Cardiac muscle cell (in vitro differentiated cells and primary cell): ENCODE results near the gene SV2B. TPM values are rescaled to one million over a fixed set of nuclear protein-coding genes. Genes with fewer than 3 reads are reported as not detected.
A peak's percentile ranks its signal among the peaks of the same experiment; 100 is the strongest.

Experiments used
- DNase-seq, 2 donors: peaks; one replicate each; pipeline versions ENCODE4 v3.0.0 to v3.0.0-alpha.2; 2010 to 2017; ENCODE audit warnings: low read depth in 1 of 2, low spot score in 1 of 2
- H3K27ac ChIP-seq: fragments of 200-600 bp; sonication (generic); 2 replicates; pipeline ENCODE4 v1.5.1; 2016
- H3K27me3 ChIP-seq: fragments of 200-600 bp; sonication (generic); 2 replicates; pipeline ENCODE4 v1.6.0; 2016; ENCODE audit warnings: control low read depth
- H3K36me3 ChIP-seq: fragments of 200-600 bp; sonication (generic); 2 replicates; pipeline ENCODE4 v1.5.1; 2016; ENCODE audit warnings: control low read depth
- H3K4me1 ChIP-seq: fragments of 200-600 bp; sonication (generic); 2 replicates; pipeline ENCODE4 v1.8.1; 2017; ENCODE audit warnings: low read depth, mild to moderate bottlenecking, mixed run types
- H3K4me3 ChIP-seq: fragments of 200-600 bp; sonication (generic); 2 replicates; pipeline ENCODE4 v1.5.1; 2016; ENCODE audit warnings: mild to moderate bottlenecking
- H3K9me3 ChIP-seq: fragments of 200-600 bp; sonication (generic); 2 replicates; pipeline ENCODE4 v1.5.1; 2017; ENCODE audit warnings: low read depth, mild to moderate bottlenecking, control low read depth
- CTCF ChIP-seq: IDR thresholded peaks from 2 replicates; pipeline ENCODE4 v1.5.1; 2012; ENCODE audit warnings: low read depth, mild to moderate bottlenecking, low read length
- polyA plus RNA-seq: library from polyadenylated mRNA; unstranded; fragments of >200 nt; fragmentation: Nextera tagmentation; extraction: Ambion mirVana; gene quantifications from 2 replicates; pipeline ENCODE4 v1.2.1, GENCODE V29; 2016
- total RNA-seq: library from RNA; depleted of rRNA; stranded (reverse); fragments of >200 nt; gene quantifications from 2 replicates; pipeline ENCODE4 v1.2.3, GENCODE V29; 2016

SV2B gene
- total and polyA plus RNA-seq, 2 experiments from 2014 or later = 0.03 to 0.32 TPM

GRCh38 chr15:91061997-91062396 is 38.1 kb upstream of the SV2B start:
- TF ChIP-seq CTCF = no peak
- Histone ChIP-seq H3K36me3 (no peaks in the 10 kb centered on the region), H3K9me3 (no peaks in the 10 kb centered on the region), H3K27me3 (peaks cover 17% of the 10 kb centered on the region), H3K4me1 (no peaks in the 10 kb centered on the region), H3K4me3 (no peak overlapping the region), H3K27ac (no peak overlapping the region)
- DNase-seq = no peak

DNA sequence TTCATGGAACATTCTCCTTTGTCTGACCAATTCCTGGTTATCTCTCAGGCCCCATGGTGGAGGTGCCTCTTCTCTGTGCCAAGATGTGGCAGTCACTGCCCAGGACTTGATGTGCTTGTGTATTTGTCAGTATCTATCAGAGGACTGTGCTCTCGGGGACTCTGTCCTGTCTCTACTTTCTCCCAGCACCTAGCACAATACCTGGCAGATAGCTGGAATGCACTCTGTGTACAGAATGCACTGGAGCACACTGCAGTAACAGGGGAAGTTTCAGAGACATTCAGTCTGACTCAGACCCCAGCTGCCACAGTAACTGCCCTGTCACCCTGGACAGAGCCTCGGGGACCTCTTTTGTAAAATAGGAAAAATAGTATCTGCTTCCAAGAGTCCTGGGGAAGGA is 34.6 kb upstream of the SV2B start:
- Histone ChIP-seq H3K27me3 (no peaks in the 10 kb centered on the region), H3K4me1 (no peaks in the 10 kb centered on the region), H3K27ac (no peak overlapping the region), H3K9me3 (no peaks in the 10 kb centered on the region), H3K36me3 (no peaks in the 10 kb centered on the region), H3K4me3 (no peak overlapping the region)
- DNase-seq = peak in 1 of 2 donors; percentile 12
- TF ChIP-seq CTCF = no peak

- no peak for DNase-seq
- Histone ChIP-seq H3K4me3 (no peak overlapping the region), H3K9me3 (no peaks in the 10 kb centered on the region), H3K27me3 (no peaks in the 10 kb centered on the region), H3K27ac (no peak overlapping the region), H3K36me3 (no peaks in the 10 kb centered on the region), H3K4me1 (no peaks in the 10 kb centered on the region)
- TF ChIP-seq CTCF = no peak
These were observed 33.0 kb upstream of the SV2B start for GRCh38 chr15:91067036-91067435.

- no peaks in the 10 kb centered on the region for H3K27me3 ChIP-seq
- no peak overlapping the region for H3K27ac ChIP-seq
- H3K4me3 ChIP-seq = no peak overlapping the region
- no peaks in the 10 kb centered on the region for H3K9me3 ChIP-seq
- TF ChIP-seq CTCF = no peak
- no peak for DNase-seq
- H3K4me1 ChIP-seq = no peaks in the 10 kb centered on the region
- H3K36me3 ChIP-seq = no peaks in the 10 kb centered on the region
These were observed 31.6 kb upstream of the SV2B start for GRCh38 chr15:91068436-91068835.

GRCh38 chr15:91068966-91069365 is 31.1 kb upstream of the SV2B start:
- Histone ChIP-seq H3K9me3 (no peaks in the 10 kb centered on the region), H3K27ac (no peak overlapping the region), H3K36me3 (no peaks in the 10 kb centered on the region), H3K4me3 (no peak overlapping the region), H3K4me1 (no peaks in the 10 kb centered on the region), H3K27me3 (no peaks in the 10 kb centered on the region)
- TF ChIP-seq CTCF = no peak
- DNase-seq = no peak

DNA sequence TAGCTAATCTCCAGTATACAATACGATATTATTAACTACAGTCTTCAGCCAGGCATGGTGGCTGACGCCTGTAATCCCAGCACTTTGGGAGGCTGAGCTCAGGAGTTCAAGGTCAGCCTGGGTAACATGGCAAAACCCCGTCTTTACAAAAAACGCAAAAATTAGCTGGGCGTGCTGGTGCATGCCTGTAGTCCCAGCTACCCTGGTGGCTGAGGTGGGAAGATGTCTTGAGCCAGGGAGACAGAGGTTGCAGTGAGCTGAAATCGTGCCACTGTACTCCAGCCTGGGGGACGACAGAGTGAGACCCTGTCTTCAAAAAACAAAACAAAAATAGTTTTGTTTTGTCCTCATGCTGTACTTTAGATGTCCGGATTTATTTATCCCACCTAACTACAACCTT is 29.2 kb upstream of the SV2B start:
- no peaks in the 10 kb centered on the region for H3K9me3 ChIP-seq
- no peaks in the 10 kb centered on the region for H3K27me3 ChIP-seq
- H3K36me3 ChIP-seq = no peaks in the 10 kb centered on the region
- TF ChIP-seq CTCF = no peak
- H3K4me1 ChIP-seq = no peaks in the 10 kb centered on the region
- DNase-seq = no peak
- no peak overlapping the region for H3K27ac ChIP-seq
- H3K4me3 ChIP-seq = no peak overlapping the region
